Lung (tissue), 12 donors: ENCODE measurements around the gene YTHDF2. TPM values are rescaled to one million over a fixed set of nuclear protein-coding genes. Genes with fewer than 3 reads are reported as not detected.

Experiments used
- ATAC-seq: fragments of 200-7000 bp; cut with Tn5 transposase; one replicate; pipeline ENCODE4 v1.9.1; 2020; ENCODE audit warnings: moderate number of reproducible peaks; ENCODE audit not compliant: insufficient read depth, low FRiP score
- DNase-seq, 3 donors: peaks; one replicate each; pipeline ENCODE4 v3.0.0-alpha.2; 2013 to 2017
- H3K27ac ChIP-seq, 2 donors: one replicate each; pipeline ENCODE4 v1.5.1; 2013; ENCODE audit warnings: mild to moderate bottlenecking in 2 of 2, moderate library complexity in 2 of 2, control low read depth in 1 of 2, inconsistent platforms in 1 of 2, low read depth in 1 of 2, low read length in 1 of 2
- H3K27me3 ChIP-seq, 3 donors: one replicate each; pipeline ENCODE4 v1.5.1; 2013; ENCODE audit warnings: low read length in 2 of 3; ENCODE audit not compliant: control insufficient read depth in 3 of 3, insufficient read depth in 3 of 3
- H3K36me3 ChIP-seq, 4 donors: one replicate each; pipeline ENCODE4 v1.5.1; 2013; ENCODE audit warnings: low read length in 4 of 4, mild to moderate bottlenecking in 1 of 4, moderate library complexity in 1 of 4; ENCODE audit not compliant: control insufficient read depth in 4 of 4, insufficient read depth in 4 of 4
- H3K4me1 ChIP-seq, 5 donors: one replicate each; pipeline ENCODE4 v1.5.1; 2013; ENCODE audit warnings: low read length in 5 of 5, mild to moderate bottlenecking in 2 of 5, moderate library complexity in 1 of 5; ENCODE audit not compliant: control insufficient read depth in 5 of 5, insufficient read depth in 5 of 5
- H3K4me3 ChIP-seq: one replicate; pipeline ENCODE4 v1.5.1; 2013; ENCODE audit warnings: mild to moderate bottlenecking, control low read depth, moderate library complexity
- H3K9ac ChIP-seq, 2 donors: one replicate each; pipeline ENCODE4 v1.5.1; 2013; ENCODE audit warnings: low read length in 2 of 2, control low read depth in 1 of 2; ENCODE audit not compliant: insufficient read depth in 1 of 2
- H3K9me3 ChIP-seq, 4 donors: one replicate each; pipeline ENCODE4 v1.5.1; 2013; ENCODE audit warnings: low read length in 3 of 4, mild to moderate bottlenecking in 1 of 4, moderate library complexity in 1 of 4; ENCODE audit not compliant: control insufficient read depth in 4 of 4, insufficient read depth in 3 of 4
- WGBS, 2 donors: extraction: QIAGEN DNeasy Blood & Tissue Kit; methylation state at CpG; one replicate each; pipeline ENCODE4 v1.1.7; 2013; 5-methylcytosine and 5-hydroxymethylcytosine counted together
- polyA plus RNA-seq, 2 donors: library from polyadenylated mRNA; stranded (reverse); fragments of 200-250 nt; gene quantifications; one replicate each; pipeline ENCODE4 v1.2.1, GENCODE V29; 2013
- total RNA-seq, 2 donors: library from RNA; depleted of rRNA in 1 of 2; stranded (reverse); fragments of >200 nt in 1 of 2; gene quantifications; one replicate each; pipeline ENCODE4 v1.2.1, GENCODE V29; 2014 to 2021
- TF ChIP-seq, protein P1 (sequence below): IDR thresholded peaks from 2 replicates; pipeline ENCODE4 v1.5.1; 2012; ENCODE audit warnings: mild to moderate bottlenecking; ENCODE audit errors: control extremely low read depth, extremely low read depth
- donor health status: control.
- donor health status: control.
- donor health status: Bipolar disorder and iron deficiency.
- donor health status: healthy.
- donor health status: DM: yes; HTN: yes; CAD: no.

Gene YTHDF2
- total and polyA plus RNA-seq, 4 donors = 34.3 to 65.8 (median 47.3) TPM

DNA sequence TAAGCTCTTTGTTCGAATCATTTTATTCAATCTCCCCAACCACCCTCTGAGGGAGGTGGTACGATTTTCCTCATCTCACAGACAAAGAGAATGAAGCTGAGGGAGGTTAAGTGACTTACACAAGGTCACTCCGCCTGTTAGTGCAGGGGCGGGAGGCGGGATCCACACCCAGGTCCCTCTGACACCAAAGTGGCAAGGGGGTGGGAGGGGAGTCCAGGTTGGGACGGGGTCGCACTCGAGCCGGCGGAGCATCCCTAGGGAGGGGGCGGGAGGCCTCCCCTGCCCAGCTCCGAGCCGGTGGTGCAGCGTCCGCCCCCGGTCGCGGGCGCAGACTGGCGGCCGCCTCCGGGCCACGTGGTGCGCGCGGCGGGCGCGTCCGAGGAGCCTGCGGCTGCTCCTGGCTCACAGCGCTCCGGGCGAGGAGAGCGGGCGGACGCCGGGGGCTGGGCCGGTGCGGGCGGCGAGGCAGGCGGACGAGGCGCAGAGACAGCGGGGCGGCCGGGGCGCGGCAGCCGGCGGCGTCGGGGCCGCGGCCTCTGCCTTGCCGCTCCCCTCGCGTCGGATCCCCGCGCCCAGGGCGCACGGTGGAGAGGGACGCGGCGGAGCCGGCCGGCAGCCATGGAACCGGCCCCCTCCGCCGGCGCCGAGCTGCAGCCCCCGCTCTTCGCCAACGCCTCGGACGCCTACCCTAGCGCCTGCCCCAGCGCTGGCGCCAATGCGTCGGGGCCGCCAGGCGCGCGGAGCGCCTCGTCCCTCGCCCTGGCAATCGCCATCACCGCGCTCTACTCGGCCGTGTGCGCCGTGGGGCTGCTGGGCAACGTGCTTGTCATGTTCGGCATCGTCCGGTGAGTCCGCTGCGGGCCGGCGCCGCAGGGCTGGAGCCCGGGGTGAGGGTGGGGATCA is 75.3 kb downstream of the YTHDF2 start, which contains the start of gene OPRD1:
Gene OPRD1, plus strand, starts transcription at position 405 of the 903 bp plus-strand sequence. Its CDS starts 214 bp downstream, at position 619.
- peaks cover 0 to 2% (median 0%) of the 10 kb centered on the region in 5 donors for H3K4me1 ChIP-seq
- H3K27me3 ChIP-seq = peaks cover 15 to 38% (median 29%) of the 10 kb centered on the region in 3 donors
- no peak within 1 kb of the TSS for H3K9ac ChIP-seq
- TF ChIP-seq, protein P1, sequence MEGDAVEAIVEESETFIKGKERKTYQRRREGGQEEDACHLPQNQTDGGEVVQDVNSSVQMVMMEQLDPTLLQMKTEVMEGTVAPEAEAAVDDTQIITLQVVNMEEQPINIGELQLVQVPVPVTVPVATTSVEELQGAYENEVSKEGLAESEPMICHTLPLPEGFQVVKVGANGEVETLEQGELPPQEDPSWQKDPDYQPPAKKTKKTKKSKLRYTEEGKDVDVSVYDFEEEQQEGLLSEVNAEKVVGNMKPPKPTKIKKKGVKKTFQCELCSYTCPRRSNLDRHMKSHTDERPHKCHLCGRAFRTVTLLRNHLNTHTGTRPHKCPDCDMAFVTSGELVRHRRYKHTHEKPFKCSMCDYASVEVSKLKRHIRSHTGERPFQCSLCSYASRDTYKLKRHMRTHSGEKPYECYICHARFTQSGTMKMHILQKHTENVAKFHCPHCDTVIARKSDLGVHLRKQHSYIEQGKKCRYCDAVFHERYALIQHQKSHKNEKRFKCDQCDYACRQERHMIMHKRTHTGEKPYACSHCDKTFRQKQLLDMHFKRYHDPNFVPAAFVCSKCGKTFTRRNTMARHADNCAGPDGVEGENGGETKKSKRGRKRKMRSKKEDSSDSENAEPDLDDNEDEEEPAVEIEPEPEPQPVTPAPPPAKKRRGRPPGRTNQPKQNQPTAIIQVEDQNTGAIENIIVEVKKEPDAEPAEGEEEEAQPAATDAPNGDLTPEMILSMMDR = no peak
- H3K4me3 ChIP-seq = no peak within 1 kb of the TSS
- 3% methylated on average over 73 to 108 of the region's 108 CpGs for WGBS, 2 donors
- ATAC-seq (no peak), DNase-seq (peak in 1 of 3 donors; percentile 22)
- no peak within 1 kb of the TSS for H3K27ac ChIP-seq
- no peaks in the 10 kb centered on the region for H3K36me3 ChIP-seq
- no peaks in the 10 kb centered on the region for H3K9me3 ChIP-seq

DNA sequence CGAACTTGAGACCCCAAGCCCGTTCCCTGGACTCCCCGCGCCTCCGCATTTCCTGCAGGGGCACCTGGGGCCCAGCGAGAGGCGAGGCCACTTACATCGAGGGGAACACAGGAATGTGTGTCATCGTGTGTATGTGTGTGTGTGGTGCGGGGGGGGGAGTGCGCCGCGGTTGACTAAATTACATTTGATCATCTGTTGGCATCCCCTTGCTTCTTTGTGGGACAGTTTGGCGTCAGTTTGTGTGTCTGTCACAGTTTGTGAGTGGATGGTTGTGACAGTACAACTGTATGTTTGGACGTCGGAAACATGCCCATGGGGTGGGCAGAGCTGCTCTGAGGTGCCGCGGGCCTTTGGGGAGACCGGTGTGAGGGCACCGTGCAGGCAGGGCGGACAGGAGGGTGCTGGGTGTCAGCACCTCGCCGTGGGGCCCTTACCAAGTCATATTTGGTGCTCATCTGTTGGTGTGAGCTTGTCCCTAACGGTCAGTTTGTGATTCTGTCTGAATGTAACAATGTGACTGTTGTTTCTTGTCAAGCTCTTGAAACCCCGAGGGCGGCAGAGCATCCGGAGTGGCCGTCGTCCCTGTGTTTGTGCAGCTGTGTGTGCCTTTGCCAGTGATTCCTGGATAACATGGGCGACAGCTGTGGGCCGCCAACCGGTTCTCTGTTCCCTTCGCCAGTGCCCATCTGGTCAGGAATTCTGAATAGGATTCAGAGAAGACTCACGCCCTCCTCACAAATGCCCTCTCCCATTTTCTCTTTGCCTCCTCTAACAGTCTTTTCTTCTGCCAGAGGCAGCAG is 76.1 kb downstream of the YTHDF2 start:
- H3K9me3 ChIP-seq = no peaks in the 10 kb centered on the region
- no peak for ATAC-seq
- no peak overlapping the region for H3K27ac ChIP-seq
- peaks cover 15 to 38% (median 29%) of the 10 kb centered on the region in 3 donors for H3K27me3 ChIP-seq
- WGBS, 2 donors = 41 to 46% methylated on average over 34 of the region's 34 CpGs
- H3K4me3 ChIP-seq = no peak overlapping the region
- TF ChIP-seq, protein P1 = no peak
- H3K36me3 ChIP-seq = no peaks in the 10 kb centered on the region
- DNase-seq = peak in 1 of 3 donors; percentile 29
- H3K9ac ChIP-seq = no peak overlapping the region
- H3K4me1 ChIP-seq = peaks cover 0 to 2% (median 0%) of the 10 kb centered on the region in 5 donors

DNA sequence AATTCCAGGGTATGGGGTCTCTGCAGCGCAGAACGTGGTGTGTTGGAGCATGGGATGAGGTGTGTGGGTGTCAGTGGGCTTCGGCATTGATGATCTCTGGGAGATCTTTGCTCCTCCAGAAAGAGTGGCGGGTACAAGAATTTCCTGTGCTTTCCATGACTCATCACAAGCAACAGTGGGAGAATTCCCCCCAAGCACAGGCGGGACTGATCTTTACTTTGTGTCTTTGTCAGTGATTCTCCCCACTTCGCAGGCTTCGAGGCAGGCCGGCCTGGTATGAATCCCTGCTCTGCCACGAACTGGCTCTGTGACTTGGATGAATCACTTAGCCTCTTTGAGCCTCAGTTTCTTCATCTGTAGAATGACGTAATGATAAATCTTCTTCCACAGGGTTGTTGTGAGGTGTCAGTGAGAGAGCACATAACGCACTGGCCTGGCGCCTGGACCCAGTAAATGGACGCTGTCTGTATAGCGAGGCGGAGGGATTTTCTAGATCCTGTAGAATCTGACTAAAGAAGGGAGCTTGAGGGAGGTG is 77.3 kb downstream of the YTHDF2 start:
- H3K27ac ChIP-seq = no peak overlapping the region
- H3K4me1 ChIP-seq = peaks cover 0 to 2% (median 0%) of the 10 kb centered on the region in 5 donors
- H3K9ac ChIP-seq = no peak overlapping the region
- no peak for DNase-seq
- H3K36me3 ChIP-seq = no peaks in the 10 kb centered on the region
- WGBS, 2 donors = 84 to 90% methylated on average over 15 of the region's 15 CpGs
- H3K9me3 ChIP-seq = peaks cover 0 to 2% (median 0%) of the 10 kb centered on the region in 4 donors
- H3K27me3 ChIP-seq = peaks cover 15 to 38% (median 29%) of the 10 kb centered on the region in 3 donors
- no peak overlapping the region for H3K4me3 ChIP-seq
- no peak for ATAC-seq
- TF ChIP-seq, protein P1 = no peak
